AG04450 (cell line): Measurements from ENCODE around the gene NOX1. TPM values are rescaled to one million over a fixed set of nuclear protein-coding genes. Genes with fewer than 3 reads are reported as not detected.

Experiments used
- CTCF ChIA-PET: fragments of 300-600, 350-600 bp; formaldehyde crosslinking; extraction: SDS; loops from one replicate; lab custom pipeline; 2022; ENCODE audit warnings: antibody characterized with exemption, inconsistent platforms; lab: Charles Lee
- POLR2A ChIA-PET: fragments of 350-600 bp; formaldehyde crosslinking; extraction: SDS; loops from one replicate; lab custom pipeline; 2021; ENCODE audit warnings: antibody characterized with exemption, inconsistent platforms; lab: Yijun Ruan, JAX
- DNase-seq: peaks from one replicate; pipeline ENCODE4 v3.0.0-alpha.2; 2011; ENCODE audit warnings: low read depth, low spot score
- H3K27ac ChIP-seq: one replicate; pipeline ENCODE4 v1.5.1; 2012; ENCODE audit warnings: low read depth, low read length, control low read depth
- H3K27me3 ChIP-seq: one replicate; pipeline ENCODE4 v1.6.0; 2012; ENCODE audit warnings: low read length; ENCODE audit not compliant: control insufficient read depth, insufficient read depth
- H3K4me3 ChIP-seq: 2 replicates; pipeline ENCODE4 v1.5.1; 2011; ENCODE audit warnings: mild to moderate bottlenecking, low read depth, low read length, control low read depth
- H3K9me3 ChIP-seq: 2 replicates; pipeline ENCODE4 v1.5.1; 2012; ENCODE audit warnings: low read length; ENCODE audit not compliant: control insufficient read depth, insufficient read depth
- CTCF ChIP-seq: IDR thresholded peaks from 2 replicates; pipeline ENCODE4 v1.5.1; 2011; ENCODE audit warnings: low read depth, low read length, control low read depth, inconsistent platforms
- polyA minus RNA-seq: library from RNA; depleted of rRNA, polyadenylated mRNA; stranded (reverse); fragments of >200 nt; gene quantifications from 2 replicates; pipeline ENCODE4 v1.2.3, GENCODE V29; 2011; rRNA and poly(A)+ RNA removed
- polyA plus RNA-seq: library from polyadenylated mRNA; depleted of rRNA; stranded (reverse); fragments of >200 nt; gene quantifications from 2 replicates; pipeline ENCODE4 v1.2.3, GENCODE V29; 2011; rRNA removed

NOX1 gene
- not detected in 2 replicates for polyA plus RNA-seq
- polyA minus RNA-seq = not detected in 2 replicates

- Histone ChIP-seq H3K4me3 (no peak within 1 kb of the TSS), H3K9me3 (no peaks in the 10 kb centered on the region), H3K27me3 (no peaks in the 10 kb centered on the region), H3K27ac (no peak within 1 kb of the TSS)
- DNase-seq = no peak
- ChIA-PET POLR2A (no interaction called here), CTCF (no interaction called here)
- TF ChIP-seq CTCF = no peak
These were observed at the start of gene NOX1 for GRCh38 chrX:100874325-100874724. Gene NOX1 (minus strand): TSS chrX:100874359. CDS start chrX:100874139, 220 bp downstream.

GRCh38 chrX:100915562-100915961 lies 41.4 kb upstream of the NOX1 start:
- no peak for TF ChIP-seq CTCF
- ChIA-PET CTCF (no interaction called here), POLR2A (interaction anchor here (0.6 kb wide), 1 partner anchor 104 kb away, joined by 3 read pairs; no protein-coding TSS in a partner anchor)
- H3K27ac ChIP-seq = no peak overlapping the region
- no peak for DNase-seq
- H3K9me3 ChIP-seq = no peaks in the 10 kb centered on the region
- H3K4me3 ChIP-seq = no peak overlapping the region
- no peaks in the 10 kb centered on the region for H3K27me3 ChIP-seq

- no peak overlapping the region for H3K4me3 ChIP-seq
- no peak overlapping the region for H3K27ac ChIP-seq
- no peaks in the 10 kb centered on the region for H3K9me3 ChIP-seq
- no peak for DNase-seq
- POLR2A ChIA-PET = interaction anchor here (0.7 kb wide), 1 partner anchor 313 kb away, joined by 3 read pairs; no protein-coding TSS in a partner anchor
- CTCF ChIA-PET = no interaction called here
- H3K27me3 ChIP-seq = no peaks in the 10 kb centered on the region
- no peak for TF ChIP-seq CTCF
These were observed 39.0 kb upstream of the NOX1 start for GRCh38 chrX:100913111-100913510.

GRCh38 chrX:100911731-100912130 lies 37.6 kb upstream of the NOX1 start:
- POLR2A ChIA-PET = no interaction called here
- TF ChIP-seq CTCF = no peak
- Histone ChIP-seq H3K4me3 (no peak overlapping the region), H3K9me3 (no peaks in the 10 kb centered on the region), H3K27me3 (no peaks in the 10 kb centered on the region), H3K27ac (no peak overlapping the region)
- DNase-seq = no peak
- CTCF ChIA-PET = no interaction called here

GRCh38 chrX:100905620-100906019 lies 31.5 kb upstream of the NOX1 start:
- Histone ChIP-seq H3K9me3 (no peaks in the 10 kb centered on the region), H3K27ac (no peak overlapping the region), H3K27me3 (no peaks in the 10 kb centered on the region), H3K4me3 (no peak overlapping the region)
- no peak for DNase-seq
- TF ChIP-seq CTCF = no peak
- ChIA-PET POLR2A (no interaction called here), CTCF (no interaction called here)
